HG03066 (cell line): Measurements from ENCODE around the gene RAB14.
"Not testable (repeated sequence)": the region's sequence is repeated elsewhere in the genome, so short reads cannot be mapped to it uniquely, and the experiment has no call there.

Experiments
- ATAC-seq: cut with Tn5 transposase; IDR thresholded peaks from one replicate; pipeline ENCODE4 v1.9.1; 2021; ENCODE audit warnings: low read depth; ENCODE audit not compliant: unreplicated experiment

RAB14 gene

DNA sequence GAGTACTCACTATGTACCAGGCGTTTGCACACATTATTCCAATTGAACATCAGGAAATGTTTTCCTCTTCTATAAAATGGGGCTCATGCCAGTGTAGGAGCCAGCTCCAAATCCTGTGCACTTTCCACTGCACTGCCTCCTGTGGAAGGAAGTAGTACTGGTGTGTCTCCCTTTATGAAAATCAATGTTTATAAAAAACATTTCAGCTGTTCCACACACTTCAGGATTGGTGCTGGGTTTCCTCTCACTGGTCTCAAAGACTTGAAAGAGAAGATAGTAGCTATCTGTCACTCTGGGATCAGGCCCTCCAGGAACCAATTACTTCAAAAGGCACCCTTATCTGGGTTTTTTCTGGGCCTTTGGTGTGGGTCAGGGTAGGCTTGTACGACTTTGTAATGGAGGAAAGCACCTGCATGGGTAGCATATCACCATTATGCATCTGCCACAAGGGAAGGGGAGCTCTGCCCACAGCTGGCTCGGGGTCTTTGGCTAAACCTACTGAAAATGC is 32.5 kb downstream of the RAB14 start:
- no peak for ATAC-seq

DNA sequence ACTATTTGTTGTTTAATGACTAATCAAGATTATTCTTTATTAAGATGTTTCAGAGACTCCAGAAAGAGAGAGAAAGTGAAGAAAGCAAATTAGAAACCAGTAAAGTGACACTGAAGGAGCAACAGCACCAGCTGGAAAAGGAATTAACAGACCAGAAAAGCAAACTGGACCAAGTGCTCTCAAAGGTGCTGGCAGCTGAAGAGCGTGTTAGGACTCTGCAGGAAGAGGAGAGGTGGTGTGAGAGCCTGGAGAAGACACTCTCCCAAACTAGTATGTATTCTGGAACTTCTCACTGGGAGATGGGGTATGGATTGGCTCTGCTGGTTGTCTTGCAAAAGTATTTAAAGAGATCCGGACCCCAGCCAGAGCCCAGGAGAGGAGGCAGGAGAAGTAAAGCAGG is 33.6 kb downstream of the RAB14 start:
- no peak for ATAC-seq

DNA sequence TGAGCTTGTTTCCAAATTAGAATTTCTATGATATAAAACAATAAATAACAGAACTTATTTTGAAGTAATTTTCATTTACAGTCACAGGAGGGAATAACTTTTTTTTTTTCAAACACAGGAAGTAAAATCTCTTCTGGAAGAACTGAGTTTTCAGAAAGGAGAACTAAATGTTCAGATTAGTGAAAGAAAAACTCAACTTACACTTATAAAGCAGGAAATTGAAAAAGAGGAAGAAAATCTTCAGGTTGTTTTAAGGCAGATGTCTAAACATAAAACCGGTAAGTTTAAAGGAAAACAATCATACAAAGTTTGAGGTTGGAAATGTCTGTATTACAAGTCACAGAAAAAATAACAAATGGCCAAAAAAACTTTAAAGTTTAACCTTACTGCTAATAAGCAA is 41.6 kb downstream of the RAB14 start:
- ATAC-seq, result no peak

DNA sequence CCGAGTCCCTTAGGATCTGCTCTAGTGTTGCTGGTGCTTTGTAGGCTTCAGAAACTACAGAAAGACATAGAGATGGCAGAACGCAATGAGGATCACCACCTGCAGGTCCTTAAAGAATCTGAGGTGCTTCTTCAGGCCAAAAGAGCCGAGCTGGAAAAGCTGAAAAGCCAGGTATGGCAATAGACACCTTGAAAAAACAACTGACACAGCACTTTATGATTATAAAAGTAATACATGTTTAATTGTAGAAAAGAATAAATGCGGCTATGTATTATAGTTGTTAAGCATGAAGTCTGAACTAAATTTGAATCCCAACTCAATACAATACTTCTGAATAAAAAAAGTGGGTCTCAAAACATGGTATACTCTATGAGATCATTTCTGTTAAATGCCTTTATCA is 43.7 kb downstream of the RAB14 start:
- ATAC-seq, result no peak

DNA sequence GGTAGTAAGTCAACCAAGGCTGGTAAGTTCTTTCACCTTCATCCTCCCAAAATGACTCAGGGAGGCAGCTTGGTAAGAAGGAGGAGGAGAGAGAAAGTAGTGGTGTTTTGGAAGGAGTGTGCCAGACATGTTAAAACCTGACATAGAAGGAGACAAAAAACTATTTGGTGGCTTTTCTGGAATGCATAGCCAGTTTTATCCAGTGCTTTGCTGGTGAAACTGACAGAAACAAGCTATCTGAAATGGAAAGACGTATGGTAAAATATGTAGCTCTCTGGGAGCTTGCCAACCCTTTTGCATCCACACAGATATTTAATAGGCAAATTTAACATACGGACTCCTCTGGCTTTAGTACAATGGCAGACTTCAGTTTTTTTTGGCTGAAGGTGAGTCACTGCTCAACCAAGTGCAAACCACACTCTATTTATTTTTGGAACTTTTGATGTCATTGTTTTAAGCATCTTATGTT is 45.4 kb downstream of the RAB14 start:
- ATAC-seq, result peak; percentile 83

DNA sequence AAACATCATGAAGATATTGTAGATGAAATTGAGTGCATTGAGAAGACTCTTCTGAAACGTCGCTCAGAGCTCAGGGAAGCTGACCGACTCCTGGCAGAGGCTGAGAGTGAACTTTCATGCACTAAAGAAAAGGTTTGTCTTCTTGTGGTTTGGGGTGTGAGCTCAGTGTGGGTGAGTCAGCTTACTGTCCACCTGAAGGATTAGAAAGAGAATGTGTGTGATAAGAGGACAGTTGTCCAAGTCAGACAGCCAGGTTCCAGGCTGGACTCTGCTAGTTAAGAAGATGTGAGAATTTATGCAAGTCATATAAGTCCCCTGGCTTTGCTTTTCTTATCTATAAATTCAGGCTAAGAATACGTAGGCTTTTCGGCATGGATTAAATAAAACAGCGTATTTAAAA is 46.9 kb downstream of the RAB14 start:
- ATAC-seq, result no peak

DNA sequence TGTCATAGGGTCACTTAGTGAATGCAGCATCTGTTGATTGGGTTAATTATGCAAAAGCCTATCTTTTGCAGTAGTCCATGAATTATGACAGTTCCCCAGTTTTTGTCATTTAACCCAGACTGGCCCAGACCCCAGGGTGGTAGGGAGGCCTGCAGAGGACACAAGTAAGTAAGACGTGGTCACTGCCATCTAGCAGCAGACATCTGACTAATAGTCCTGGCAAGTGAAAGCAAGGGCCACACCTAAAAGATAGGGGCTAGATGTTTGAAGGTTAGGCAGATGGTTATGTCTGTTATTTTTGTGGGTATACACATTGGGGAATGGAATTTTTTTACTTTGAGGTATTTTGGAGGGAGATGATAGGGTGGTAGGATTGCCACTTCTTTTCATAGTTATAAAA is 48.0 kb downstream of the RAB14 start:
- ATAC-seq, result no peak

DNA sequence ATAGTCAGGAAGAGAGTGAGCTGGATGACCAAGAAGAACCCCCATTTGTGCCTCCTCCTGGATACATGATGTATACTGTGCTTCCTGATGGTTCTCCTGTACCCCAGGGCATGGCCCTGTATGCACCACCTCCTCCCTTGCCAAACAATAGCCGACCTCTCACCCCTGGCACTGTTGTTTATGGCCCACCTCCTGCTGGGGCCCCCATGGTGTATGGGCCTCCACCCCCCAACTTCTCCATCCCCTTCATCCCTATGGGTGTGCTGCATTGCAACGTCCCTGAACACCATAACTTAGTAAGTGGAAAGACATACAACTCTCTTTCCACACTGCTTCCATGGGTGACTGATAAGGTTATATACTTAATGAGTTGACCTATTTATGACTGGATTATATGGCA is 51.5 kb downstream of the RAB14 start:
- ATAC-seq, result no peak

DNA sequence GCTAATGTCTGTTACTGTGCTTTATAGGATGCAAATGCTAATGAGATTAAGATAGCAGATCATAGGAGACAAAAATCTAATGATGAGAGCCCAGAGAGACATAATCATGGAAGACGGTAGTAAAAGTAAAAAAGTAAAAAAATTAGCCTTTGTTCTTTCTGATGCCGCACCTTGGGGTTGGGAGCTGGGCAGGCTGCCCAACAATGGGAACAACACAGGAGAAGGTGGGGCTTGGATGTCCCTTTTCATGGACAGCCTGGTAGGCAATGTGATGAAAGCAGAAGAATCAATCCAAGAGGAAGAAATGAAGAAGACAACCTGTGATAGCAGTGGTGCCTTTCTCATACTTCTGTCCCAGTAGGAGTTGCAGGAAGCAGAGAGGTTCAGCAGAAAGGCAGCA is 57.2 kb downstream of the RAB14 start:
- no peak for ATAC-seq

DNA sequence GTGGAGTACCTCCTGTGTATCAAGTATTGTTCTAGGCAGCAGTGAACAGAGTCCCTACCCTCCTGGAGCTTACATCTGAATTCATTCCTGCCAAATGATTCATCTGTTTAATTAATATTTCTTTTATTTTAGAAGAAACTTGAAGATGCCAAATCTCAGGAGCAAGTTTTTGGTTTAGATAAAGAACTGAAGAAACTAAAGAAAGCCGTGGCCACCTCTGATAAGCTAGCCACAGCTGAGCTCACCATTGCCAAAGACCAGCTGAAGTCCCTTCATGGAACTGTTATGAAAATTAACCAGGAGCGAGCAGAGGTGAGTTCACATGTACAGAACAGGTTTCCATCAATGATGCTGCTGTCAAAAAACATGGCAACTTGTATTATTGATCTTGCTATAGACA is 57.9 kb downstream of the RAB14 start:
- no peak for ATAC-seq

DNA sequence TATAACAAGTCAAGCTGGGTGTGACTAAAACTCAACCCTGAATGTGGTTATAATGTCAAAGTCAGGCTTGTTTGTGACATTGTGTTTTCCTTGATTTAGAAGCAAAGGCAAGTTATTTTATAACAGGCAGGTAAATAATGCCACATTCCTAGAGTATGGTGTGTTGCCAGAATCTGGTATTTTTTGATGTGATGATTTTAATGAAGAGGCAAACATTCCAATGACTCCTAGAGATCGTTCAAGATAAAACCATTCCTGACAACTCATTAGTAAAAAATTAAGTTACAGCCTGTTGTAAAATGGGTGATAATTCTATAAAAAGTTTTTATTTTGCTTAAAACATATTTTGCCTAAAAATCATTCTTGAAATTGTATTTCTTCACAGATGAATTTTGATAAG is 60.0 kb downstream of the RAB14 start:
- no peak for ATAC-seq

DNA sequence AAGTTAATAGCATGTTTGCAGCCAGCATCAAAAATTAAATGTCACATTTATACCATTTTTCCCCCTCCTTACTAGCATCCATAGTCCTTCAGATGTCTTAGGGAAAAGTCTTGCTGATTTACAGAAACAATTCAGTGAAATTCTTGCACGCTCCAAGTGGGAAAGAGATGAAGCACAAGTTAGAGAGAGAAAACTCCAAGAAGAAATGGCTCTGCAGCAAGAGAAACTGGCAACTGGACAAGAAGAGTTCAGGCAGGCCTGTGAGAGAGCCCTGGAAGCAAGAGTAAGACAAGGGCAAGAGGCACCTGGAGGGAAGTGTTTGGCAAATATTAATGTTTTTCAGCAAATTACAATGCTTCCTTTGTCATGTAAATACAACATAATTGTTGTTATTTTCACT is 60.4 kb downstream of the RAB14 start:
- no peak for ATAC-seq

DNA sequence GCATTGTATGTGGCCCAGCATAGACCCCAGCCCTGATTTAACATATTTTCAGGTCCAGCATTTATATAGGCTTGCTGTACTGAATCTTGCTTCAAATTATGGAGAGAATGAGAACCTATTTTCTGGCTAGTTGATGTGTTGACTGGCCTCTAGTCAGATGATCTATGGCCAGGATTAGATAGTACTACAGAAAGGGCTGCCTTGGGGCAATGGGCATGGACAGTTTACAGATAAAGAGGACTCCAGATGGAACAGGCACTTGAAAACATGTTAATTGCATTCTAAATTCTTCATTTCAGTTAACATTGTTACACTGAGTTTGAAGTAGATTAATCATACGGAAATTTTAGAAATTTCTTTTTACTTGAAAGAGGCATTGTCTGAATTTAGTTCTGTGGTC is 61.5 kb downstream of the RAB14 start:
- ATAC-seq, result no peak

DNA sequence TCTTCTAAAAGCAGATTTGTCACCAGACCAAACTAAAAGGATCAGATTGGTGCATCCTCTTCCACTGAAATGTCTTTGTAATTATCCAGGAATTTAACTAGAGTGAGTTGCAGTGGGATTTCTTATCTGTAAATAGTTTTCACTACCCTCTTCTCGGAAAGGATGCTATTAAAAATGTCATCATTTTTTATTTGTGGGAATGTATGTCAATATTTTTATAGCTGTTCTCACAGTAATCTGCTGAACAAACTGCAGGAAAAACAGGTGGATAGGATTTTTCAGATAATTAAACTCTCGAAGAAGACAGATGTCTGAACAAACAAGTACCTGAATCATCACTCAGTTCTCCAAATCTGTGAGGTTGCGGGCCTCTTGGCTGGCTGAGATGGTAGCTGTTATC is 62.7 kb downstream of the RAB14 start:
- no peak for ATAC-seq

DNA sequence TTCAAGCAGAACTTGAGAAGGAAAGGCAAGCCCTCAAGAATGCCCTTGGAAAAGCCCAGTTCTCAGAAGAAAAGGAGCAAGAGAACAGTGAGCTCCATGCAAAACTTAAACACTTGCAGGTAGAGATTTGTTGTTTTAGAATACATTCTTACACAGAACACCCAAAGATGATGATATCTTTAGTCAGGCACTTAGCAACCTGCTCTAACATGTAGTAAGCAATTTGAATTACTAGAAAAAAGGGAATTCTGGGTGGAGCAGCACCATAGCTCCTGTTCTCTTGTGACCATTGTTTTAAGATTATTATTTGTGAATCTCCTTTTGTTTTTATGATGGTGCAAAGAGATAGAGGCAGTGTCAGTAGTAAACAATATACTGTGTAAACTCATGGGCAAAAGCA is 63.1 kb downstream of the RAB14 start:
- ATAC-seq, result no peak

DNA sequence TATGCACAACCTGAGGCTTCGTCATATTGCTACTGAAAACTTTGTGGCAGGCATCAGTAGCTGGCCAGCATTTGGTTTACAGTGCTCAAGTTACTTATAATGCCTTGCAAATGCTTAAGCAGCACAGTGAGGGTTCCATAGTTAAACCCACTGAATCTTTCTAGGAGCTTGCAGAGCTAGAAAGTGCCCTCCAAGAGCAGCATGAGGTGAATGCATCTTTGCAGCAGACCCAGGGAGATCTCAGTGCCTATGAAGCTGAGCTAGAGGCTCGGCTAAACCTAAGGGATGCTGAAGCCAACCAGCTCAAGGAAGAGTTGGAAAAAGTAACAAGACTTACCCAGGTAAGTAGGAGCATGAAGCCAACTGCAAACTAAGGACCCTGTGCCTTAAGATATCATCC is 66.0 kb downstream of the RAB14 start:
- ATAC-seq, result no peak

DNA sequence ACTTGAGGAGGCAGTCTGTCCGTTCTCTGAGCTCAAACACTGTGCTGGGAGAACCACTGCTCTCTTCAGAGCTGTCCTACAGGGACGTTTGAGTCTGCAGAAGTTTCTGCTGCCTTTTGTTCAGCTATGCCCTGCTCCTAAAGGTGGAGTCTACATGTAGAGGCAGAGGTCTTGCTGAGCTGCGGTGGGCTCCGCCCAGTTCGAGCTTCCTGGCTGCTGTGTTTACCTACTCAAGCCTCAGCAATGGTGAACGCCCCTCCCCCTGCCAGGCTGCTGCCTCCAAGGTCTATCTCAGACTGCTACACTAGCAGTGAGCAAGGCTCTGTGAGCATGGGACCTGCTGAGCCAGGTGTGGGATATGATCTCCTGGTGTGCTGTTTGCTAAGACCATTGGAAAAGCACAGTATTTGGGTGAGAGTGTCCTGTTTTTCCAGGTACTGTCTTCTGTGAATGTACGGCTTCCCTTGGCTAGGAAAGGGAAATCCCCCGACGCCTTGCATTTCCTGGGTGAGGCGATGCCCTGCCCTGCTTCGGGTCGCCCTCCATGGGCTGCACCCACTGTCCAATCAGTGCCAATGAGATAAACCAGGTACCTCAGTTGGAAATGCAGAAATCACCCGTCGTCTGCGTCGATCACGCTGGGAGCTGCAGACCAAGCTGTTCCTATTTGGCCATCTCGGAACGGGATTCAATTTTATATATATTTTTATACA is 68.4 kb downstream of the RAB14 start:
- no peak for ATAC-seq

DNA sequence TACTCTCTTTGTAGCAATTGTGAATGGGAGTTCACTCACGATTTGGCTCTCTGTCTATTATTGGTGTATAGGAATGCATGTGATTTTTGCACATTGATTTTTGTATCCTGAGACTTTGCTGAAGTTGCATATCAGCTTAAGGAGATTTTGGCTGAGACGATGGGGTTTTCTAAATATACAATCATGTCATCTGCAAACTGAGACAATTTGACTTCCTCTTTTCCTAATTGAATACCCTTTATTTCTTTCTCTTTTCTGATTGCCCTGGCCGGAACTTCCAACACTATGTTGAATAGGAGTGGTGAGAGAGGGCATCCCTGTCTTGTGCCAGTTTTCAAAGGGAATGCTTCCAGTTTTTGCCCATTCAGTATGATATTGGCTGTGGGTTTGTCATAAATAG is 72.3 kb downstream of the RAB14 start:
- ATAC-seq, result not testable (repeated sequence)
